Stimulated activated CD4-positive, alpha-beta T cell treated with anti-CD3 and anti-CD28 coated beads, Interleukin-1b, Interleukin-23, amount 100 ng/mL, for 4 hours (primary cell): ENCODE data around the gene SH2D2A.
"Not testable (repeated sequence)": the region's sequence is repeated elsewhere in the genome, so short reads cannot be mapped to it uniquely, and the experiment has no call there.

Experiments
- DNase-seq, 2 donors: peaks; one replicate each; pipeline ENCODE4 v3.0.0-alpha.2; 2020; ENCODE audit warnings: low read depth in 2 of 2

SH2D2A gene

DNA sequence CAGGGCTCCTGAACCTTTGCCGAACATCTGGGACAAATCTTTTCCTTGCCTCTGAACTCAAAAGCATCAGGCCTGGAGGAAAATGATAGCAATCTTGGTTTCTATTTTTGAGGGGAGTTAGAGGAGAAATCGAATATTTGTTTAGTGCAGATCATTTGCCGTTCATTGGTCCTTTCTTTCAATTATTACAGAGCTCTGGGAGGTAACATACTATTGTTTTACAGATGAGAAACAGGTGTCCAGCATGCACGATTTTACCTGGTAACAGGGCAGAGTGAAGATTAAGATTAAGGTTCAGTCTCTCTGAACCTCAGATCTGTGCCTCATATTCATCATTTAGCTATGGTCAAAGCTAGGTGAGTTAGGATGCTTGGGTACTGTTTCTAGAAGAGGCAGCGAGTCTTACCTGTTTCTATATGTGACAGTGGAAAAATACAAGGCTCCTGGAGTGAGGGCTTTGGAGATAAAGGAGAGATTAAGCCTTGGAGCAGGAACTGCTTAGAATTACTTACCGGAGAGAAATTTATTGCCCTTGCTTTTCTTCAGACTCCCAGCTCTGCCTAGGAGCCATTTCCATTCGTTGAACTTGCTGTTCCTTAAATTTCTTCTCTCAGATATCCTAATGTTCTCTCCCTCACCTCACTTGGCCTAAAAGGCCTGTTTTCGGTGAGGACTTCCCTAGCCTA, 47.9 kb downstream of the SH2D2A start:
- DNase-seq, result no peak

DNA sequence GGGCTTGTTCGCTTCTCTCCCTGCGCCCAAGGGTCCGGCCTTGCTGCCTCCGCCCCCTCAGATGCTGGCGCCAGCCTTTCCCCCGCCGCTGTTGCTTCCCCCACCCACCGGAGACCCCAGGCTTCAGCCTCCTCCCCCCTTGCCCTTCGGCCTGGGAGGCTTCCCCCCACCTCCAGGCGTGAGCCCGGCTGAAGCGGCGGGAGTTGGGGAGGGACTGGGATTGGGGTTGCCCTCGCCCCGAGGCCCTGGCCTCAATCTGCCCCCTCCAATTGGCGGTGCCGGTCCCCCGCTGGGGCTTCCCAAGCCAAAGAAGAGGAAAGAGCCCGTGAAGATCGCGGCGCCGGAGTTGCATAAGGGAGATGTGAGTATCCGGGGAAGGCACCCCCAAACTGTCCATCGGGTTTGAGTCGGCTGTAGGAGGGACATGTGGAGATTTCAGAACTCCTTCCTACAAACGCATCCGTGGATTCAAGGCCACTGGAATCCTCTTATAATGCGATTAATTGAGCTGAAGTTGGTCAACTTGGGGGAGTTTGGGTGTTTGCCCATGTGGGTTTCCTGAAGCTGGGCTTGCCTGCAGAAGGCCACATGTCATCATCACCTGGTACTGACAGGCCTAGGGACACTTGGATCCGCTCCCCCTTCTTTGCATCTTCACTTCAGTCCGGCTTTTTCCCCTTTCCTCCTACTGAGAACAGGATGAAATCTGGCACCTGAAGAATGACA, 48.6 kb downstream of the SH2D2A start:
- DNase-seq, result no peak

DNA sequence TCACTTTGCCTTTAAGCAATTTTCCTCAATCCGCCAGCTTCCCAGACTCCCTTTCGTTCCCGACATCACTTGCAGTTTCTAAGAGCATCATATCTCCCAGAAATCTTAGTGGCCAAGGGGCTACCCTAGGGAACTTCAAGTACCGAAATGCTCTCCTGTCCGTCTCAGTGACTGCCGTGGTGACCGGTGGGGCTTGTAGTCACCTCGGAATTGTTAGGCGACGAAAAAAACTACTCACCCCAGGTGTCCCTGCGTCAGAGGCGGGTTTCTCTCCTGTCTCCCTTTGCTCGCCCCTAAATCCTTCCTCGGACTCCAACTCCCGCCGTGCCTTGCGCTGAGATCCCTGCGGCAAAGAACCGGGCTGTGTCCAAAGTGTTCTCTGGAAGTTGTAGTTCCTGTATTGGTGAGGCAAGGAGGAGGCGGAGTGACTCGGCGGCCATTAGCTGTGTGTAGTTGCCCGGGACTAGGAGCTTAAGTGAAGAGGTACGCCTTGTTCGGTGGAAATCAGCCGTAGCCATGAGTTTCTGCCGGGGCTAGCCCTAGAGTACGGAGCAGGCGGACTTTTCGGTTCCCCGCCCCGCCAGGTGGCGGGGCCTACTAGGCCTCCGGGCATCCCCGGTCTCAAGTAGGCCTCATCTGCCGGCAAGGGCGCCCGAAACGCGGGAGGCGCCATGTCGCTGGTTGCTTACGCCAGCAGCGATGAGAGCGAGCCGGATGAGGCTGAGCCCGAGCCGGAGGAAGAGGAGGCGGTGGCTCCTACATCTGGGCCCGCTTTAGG, 49.4 kb downstream of the SH2D2A start, which contains the start of gene PRCC:
Gene PRCC, plus strand, starts transcription at position 435 of the 778 bp plus-strand sequence. Its CDS starts 237 bp downstream, at position 672.
- DNase-seq, result peak; percentile 84 to 91

DNA sequence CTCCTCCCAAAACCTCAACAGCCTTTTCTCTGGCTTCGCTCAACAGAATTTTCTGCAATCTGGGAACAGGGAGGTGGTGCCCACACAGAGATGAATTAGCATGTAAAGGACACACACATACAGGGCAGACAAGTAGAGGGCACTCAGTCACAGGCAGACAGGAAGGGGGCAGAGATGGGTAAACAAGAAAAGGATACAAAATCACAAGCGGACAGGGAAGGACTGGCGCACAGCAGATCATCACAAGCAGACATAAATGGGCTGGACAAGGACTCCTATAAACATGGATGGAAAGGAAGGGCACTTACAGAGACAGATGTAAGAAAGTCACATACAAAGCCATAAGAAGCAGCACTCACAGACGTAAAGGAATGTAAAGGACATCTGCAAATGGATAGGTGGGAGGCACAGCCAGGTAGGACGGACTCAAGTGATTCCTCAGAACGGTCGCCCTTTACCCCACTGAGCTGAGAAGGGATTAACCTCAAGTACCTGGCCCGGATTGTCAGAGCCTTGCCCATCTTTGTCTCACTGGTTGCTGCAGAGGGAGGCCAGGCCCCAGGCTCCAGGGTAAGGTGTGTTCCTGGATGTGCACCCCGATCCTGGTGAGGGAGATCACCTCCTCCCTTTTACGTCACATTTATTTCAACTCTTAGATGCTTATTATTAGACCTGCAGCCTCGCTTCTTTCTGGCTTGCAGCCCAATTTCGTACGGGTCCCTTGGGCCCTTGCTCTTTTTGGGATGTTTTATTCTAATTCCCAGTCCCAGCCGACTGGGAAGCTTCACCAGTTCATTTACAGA, 50.1 kb downstream of the SH2D2A start:
- DNase-seq, result no peak

DNA sequence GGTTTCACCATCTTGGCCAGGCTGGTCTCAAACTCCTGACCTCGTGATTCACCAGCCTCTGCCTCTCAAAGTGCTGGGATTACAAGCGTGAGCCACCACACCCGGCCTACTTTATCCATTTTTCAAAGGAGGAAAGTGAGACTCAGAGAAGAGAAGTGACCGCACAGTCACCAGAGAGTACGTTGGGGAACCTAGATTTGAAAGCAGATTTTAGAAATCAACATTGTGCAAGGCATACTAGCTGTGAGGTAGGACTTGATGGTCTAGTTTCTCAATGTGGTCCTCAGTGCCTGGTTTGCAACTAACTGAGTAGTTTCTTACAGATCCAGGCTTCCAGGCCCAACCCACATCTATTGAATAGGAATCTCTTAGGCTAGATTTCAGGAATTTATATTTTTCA, 51.0 kb downstream of the SH2D2A start:
- DNase-seq, result no peak

DNA sequence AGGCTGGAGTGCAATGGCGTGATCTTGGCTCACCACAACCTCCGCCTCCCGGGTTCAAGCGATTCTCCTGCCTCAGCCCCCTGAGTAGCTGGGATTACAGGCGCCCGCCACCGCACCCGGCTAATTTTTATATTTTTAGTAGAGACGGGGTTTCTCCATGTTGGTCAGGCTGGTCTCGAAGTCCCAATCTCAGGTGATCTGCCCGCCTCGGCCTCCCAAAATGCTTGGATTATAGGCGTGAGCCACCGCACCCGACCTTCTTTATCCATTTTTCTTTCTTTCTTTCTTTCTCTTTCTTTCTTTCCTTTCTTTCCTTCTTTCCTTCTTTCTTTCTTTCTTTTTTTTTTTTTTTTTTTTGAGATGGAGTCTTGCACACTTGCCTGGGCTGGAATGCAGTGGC, 51.5 kb downstream of the SH2D2A start:
- DNase-seq, result not testable (repeated sequence)

DNA sequence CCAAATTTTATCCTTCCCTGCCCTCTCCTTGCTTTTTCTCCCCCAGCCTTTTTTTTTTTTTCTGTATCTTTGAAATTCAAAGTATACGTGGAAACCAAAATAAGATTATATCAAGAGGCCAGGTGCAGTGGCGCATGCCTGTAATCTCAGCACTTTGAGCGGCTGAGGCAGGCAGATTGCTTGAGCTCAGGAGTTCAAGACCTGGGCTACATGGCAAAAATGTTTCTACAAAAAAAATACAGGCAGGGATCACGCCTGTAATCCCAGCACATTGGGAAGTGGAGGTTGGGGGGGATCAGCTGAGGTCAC, 55.9 kb downstream of the SH2D2A start:
- no peak for DNase-seq

DNA sequence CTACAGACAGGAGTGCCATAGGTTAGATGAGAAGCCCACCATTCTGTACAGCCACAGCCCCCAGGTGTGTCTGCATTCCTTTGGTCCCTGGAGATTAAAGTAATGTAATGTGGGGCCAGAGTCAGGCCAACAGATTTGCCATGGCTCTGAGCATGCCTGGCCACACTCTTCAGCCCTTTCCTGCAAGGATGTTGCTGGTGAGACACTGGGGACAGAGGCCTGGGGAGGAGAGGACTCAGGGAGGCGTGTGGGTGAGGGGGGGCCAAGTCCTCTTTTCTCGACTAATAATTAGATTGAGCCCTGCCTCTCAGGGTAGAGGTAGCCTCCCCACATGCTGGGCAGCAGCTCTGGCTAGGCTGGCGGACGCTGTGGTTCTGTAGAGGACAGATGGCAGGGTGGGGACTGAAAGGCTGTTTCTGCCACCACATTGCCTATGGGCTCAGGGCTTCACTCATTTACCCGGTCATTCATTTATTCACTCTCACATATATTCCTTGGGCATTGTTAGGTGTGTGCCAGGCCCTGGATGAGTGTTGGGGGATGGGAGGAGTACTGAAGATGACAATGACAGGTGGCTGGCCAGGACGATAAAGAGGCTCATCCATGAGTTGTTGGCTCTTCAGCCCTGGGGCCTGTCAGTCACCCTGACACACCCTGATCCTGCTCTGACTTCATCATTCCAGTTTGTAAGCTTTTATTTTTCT, 56.4 kb downstream of the SH2D2A start:
- no peak for DNase-seq

DNA sequence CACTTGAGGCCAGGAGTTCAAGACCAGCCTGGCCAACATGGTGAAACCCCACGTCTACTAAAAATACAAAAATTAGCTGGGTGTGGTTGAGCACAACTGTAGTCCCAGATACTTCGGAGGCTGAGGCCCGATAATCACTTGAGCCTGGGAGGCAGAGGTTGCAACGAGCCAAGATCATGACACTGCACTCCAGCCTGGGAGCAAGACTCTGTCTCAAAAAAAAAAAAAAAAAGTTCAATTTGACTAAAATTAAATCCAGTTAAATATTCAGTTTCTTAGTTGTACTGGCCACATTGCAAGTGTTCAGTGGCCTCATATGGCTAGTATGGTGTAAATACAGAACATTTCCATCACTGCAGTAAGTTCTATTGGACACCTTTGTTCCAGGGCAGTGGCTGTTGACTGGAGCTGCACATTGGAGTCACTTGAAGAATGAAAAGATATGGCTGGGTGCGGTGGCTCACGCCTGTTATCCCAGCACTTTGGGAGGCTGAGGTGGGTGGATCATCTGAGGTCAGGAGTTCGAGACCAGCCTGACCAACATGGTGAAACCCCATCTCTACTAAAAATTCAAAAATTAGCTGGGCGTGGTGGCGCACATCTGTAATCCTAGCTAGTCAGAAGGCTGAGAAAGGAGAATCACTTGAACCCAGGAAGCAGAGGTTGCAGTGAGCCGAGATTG, 58.9 kb downstream of the SH2D2A start:
- not testable (repeated sequence) for DNase-seq

DNA sequence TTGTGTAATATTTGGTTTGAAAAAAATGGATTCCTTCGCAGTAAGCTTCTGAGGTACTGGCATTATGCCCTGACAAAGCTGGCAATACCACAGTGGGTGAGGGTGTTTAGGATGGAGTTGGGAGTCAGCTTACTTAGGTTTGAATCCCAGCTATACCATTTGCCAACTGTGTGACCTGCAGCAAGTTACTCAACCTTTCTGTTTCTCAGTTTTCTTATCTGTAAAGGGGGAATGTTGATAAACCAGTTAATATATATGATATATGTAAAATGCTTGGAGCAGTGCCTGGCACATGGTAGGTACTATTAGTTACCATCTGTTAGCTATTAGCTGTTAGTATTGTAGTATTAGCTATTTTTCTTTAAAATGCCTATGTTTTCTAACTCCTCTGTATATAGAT, 60.3 kb downstream of the SH2D2A start:
- DNase-seq, result no peak
